ENCODE measurements around the gene ADAM15. TPM values are rescaled to one million over a fixed set of nuclear protein-coding genes. Genes with fewer than 3 reads are reported as not detected.

The ADAM15 gene
- polyA plus RNA-seq, 1 of the 3 experiments (the other 2 are of a cell fraction), result 60.1 TPM

GRCh38 chr1:155003766-155004351 is 47.3 kb upstream of the ADAM15 start:
- Histone ChIP-seq H3K9ac (peak overlapping the region; percentile 86), H3K4me3 (ENCODE audit: low read depth in 2 of 2, low read length in 1 of 2) (peak overlapping the region; percentile 79 to 95), H3K36me3 (replicated peaks in 1 of 2; ENCODE audit: control insufficient read depth in 1 of 2, insufficient read depth in 2 of 2, low read length in 1 of 2) (peaks cover 0 to 5% of the 10 kb centered on the region in 2 experiments), H3F3A (replicated peaks; ENCODE audit: insufficient read depth) (peaks cover 27% of the 10 kb centered on the region), H4K20me1 (ENCODE audit: insufficient read depth) (peaks cover 2% of the 10 kb centered on the region; the same call in 1 of the 2 replicates), H3K4me2 (peak overlapping the region; percentile 100), H3K27me3 (ENCODE audit: insufficient read depth) (no peaks in the 10 kb centered on the region), H3K9me3 (no peaks in the 10 kb centered on the region), H3K79me2 (ENCODE audit: insufficient read depth) (peaks cover 37% of the 10 kb centered on the region), H3K9me2 (no peaks in the 10 kb centered on the region), H3K27ac (ENCODE audit: low read depth in 2 of 2, low read length in 1 of 2) (peak overlapping the region; percentile 72 to 96), H3K4me1 (ENCODE audit: control insufficient read depth in 1 of 2, insufficient read depth in 2 of 2, low read depth in 1 of 2, low read length in 1 of 2) (peaks cover 18 to 30% of the 10 kb centered on the region in 2 experiments), H2AFZ (ENCODE audit: low read depth) (peak overlapping the region; percentile 70; the same call in 1 of the 2 replicates)
- DNase-seq, result peak; percentile 80
- CTCF ChIA-PET, result interaction anchor here (0.5 to 14.0 kb wide), 15 partner anchors 10 to 593 kb away, joined by 3 to 640 read pairs (median 4); partner anchors contain the start of genes ADAM15, CKS1B, FLAD1 and LENEP
- TF ChIP-seq GABPA (IDR thresholded peaks at IDR 0.05; ENCODE audit: low read depth), result peak; percentile 74
- peak; percentile 55 for TF ChIP-seq MAX (IDR thresholded peaks at IDR 0.05; ENCODE audit: low read depth)
- TF ChIP-seq EP300 (IDR thresholded peaks at IDR 0.05; ENCODE audit: borderline replicate concordance in 1 of 2, low read depth in 1 of 2, low read length in 1 of 2), result peak in 1 of 2 experiments; percentile 10; a peak in 1 of 4 replicates
- TF ChIP-seq USF1 (IDR thresholded peaks at IDR 0.05; ENCODE audit: borderline replicate concordance, low read depth), result 0 out of 2 replicates have a peak, but pooled peaks have one; percentile 14
- no peak for TF ChIP-seq RXRA (IDR thresholded peaks at IDR 0.05; ENCODE audit: borderline replicate concordance, low read depth)
- peak; percentile 35 for TF ChIP-seq CHD2 (IDR thresholded peaks at IDR 0.05; ENCODE audit: low read length, partially characterized antibody)
- TF ChIP-seq PBX3 (IDR thresholded peaks at IDR 0.05), result no peak
- POLR2A ChIA-PET, result interaction anchor here (0.7 to 1.7 kb wide), 4 partner anchors 14 to 46 kb away, joined by 3 to 5 read pairs (median 4); no protein-coding TSS in a partner anchor
- WGBS (ENCODE audit: low lambda C conversion rate), result 2% methylated on average over 12 of the region's 34 CpGs

- peaks cover 22% of the 10 kb centered on the region for H3F3A ChIP-seq (replicated peaks; ENCODE audit: insufficient read depth)
- H3K27ac ChIP-seq (ENCODE audit: low read depth in 2 of 2, low read length in 1 of 2), result peak overlapping the region; percentile 72 to 96; a peak in 3 of 4 replicates
- peak overlapping the region; percentile 79 to 95 for H3K4me3 ChIP-seq (ENCODE audit: low read depth in 2 of 2, low read length in 1 of 2)
- peaks cover 3% of the 10 kb centered on the region; the same call in 1 of the 2 replicates for H4K20me1 ChIP-seq (ENCODE audit: insufficient read depth)
- CTCF ChIA-PET, result interaction anchor here (0.7 to 14.0 kb wide), 13 partner anchors 10 to 163 kb away, joined by 3 to 640 read pairs (median 5); partner anchors contain the start of genes ADAM15, CKS1B, FLAD1 and LENEP
- DNase-seq, result no peak
- peak overlapping the region; percentile 100 for H3K4me2 ChIP-seq
- WGBS (ENCODE audit: low lambda C conversion rate), result 48% methylated on average over 5 of the region's 5 CpGs
- no peaks in the 10 kb centered on the region for H3K27me3 ChIP-seq (ENCODE audit: insufficient read depth)
- POLR2A ChIA-PET, result interaction anchor here (1.3 to 1.7 kb wide), 3 partner anchors 13 to 37 kb away, joined by 4 to 5 read pairs (median 5); no protein-coding TSS in a partner anchor
- H3K79me2 ChIP-seq (ENCODE audit: insufficient read depth), result peaks cover 37% of the 10 kb centered on the region
- no peaks in the 10 kb centered on the region for H3K9me3 ChIP-seq
- H3K9me2 ChIP-seq, result no peaks in the 10 kb centered on the region
- peak overlapping the region; percentile 59; the same call in 1 of the 2 replicates for H2AFZ ChIP-seq (ENCODE audit: low read depth)
- TF ChIP-seq TAF1 (IDR thresholded peaks at IDR 0.05; ENCODE audit: borderline replicate concordance, low read depth, low read length) (no peak), REST (IDR thresholded peaks at IDR 0.05; ENCODE audit: low read depth, low read length) (no peak), USF1 (IDR thresholded peaks at IDR 0.05; ENCODE audit: borderline replicate concordance, low read depth) (no peak)
- peaks cover 15 to 26% of the 10 kb centered on the region in 2 experiments for H3K4me1 ChIP-seq (ENCODE audit: control insufficient read depth in 1 of 2, insufficient read depth in 2 of 2, low read depth in 1 of 2, low read length in 1 of 2)
- H3K36me3 ChIP-seq (replicated peaks in 1 of 2; ENCODE audit: control insufficient read depth in 1 of 2, insufficient read depth in 2 of 2, low read length in 1 of 2), result peaks cover 0 to 5% of the 10 kb centered on the region in 2 experiments
- peak overlapping the region; percentile 86; the same call in 1 of the 2 replicates for H3K9ac ChIP-seq
These were observed 46.6 kb upstream of the ADAM15 start for GRCh38 chr1:155004352-155005075.

Measured in SK-N-SH (cell line).